K562 (cell line): Measurements from ENCODE around the gene CD46. TPM values are rescaled to one million over a fixed set of nuclear protein-coding genes. Genes with fewer than 3 reads are reported as not detected.

Experiments
- BHLHE40 ChIP-seq: IDR thresholded peaks from 2 replicates; pipeline ENCODE4 v1.6.1; 2011; ENCODE audit warnings: low read length, improper control_type of control experiment
- E2F1 ChIP-seq: sonication (generic); formaldehyde crosslinking; IDR thresholded peaks from 2 replicates; pipeline ENCODE4 v1.8.1; 2023; ENCODE audit warnings: mild to moderate bottlenecking, missing genetic modification reagents, moderate library complexity
- FOS ChIP-seq: IDR thresholded peaks from 3 replicates; pipeline ENCODE4 v1.6.1; 2011; ENCODE audit not compliant: insufficient read length; ENCODE audit errors: extremely low read depth
- HDAC8 ChIP-seq: fragments of 450-650 bp; IDR thresholded peaks from 2 replicates; pipeline ENCODE4 v1.6.1; 2016; ENCODE audit warnings: mild to moderate bottlenecking, missing genetic modification characterization, moderate library complexity, missing compliant biosample characterization
- HEY1 ChIP-seq: fragments of 250-450 bp; sonication (Bioruptor Pico); IDR thresholded peaks from 2 replicates; pipeline ENCODE4 v1.5.0; 2020; ENCODE audit warnings: mild to moderate bottlenecking, moderate library complexity, borderline replicate concordance
- MIER1 ChIP-seq: fragments of 450-650 bp; IDR thresholded peaks from 2 replicates; pipeline ENCODE4 v1.6.1; 2016; ENCODE audit warnings: antibody characterized with exemption, mild to moderate bottlenecking, low read depth
- POLR2AphosphoS5 ChIP-seq: IDR thresholded peaks from 2 replicates; pipeline ENCODE4 v1.6.1; 2011; ENCODE audit warnings: mild to moderate bottlenecking, low read depth, low read length, moderate library complexity; ENCODE audit not compliant: control insufficient read depth, insufficient read depth
- PRPF4 ChIP-seq: fragments of 200-400 bp; formaldehyde crosslinking; IDR thresholded peaks from one replicate; pipeline ENCODE4 v1.6.1; 2017; ENCODE audit warnings: low read length, low read depth, mild to moderate bottlenecking; ENCODE audit not compliant: insufficient read depth, poor library complexity, severe bottlenecking
- SAFB2 ChIP-seq: fragments of 200-400 bp; formaldehyde crosslinking; IDR thresholded peaks from 2 replicates; pipeline ENCODE4 v1.6.1; 2018; ENCODE audit warnings: borderline replicate concordance, low read length, low read depth, moderate library complexity; ENCODE audit not compliant: severe bottlenecking
- SMAD4 ChIP-seq: fragments of 250-450 bp; sonication (Bioruptor Pico); conservative IDR thresholded peaks from 2 replicates; pipeline ENCODE4 v1.8.0; 2021; ENCODE audit warnings: inconsistent platforms, mild to moderate bottlenecking, moderate library complexity
- SMARCA4 ChIP-seq: fragments of 450-650 bp; IDR thresholded peaks from 2 replicates; pipeline ENCODE4 v1.6.1; 2016
- TGIF2 ChIP-seq: sonication (generic); formaldehyde crosslinking; IDR thresholded peaks from 2 replicates; pipeline ENCODE4 v1.8.1; 2022; ENCODE audit warnings: mild to moderate bottlenecking, missing genetic modification reagents, moderate library complexity
- ZBTB12 ChIP-seq: fragments of 250-450 bp; sonication (Bioruptor Pico); IDR thresholded peaks from 2 replicates; pipeline ENCODE4 v1.4.0; 2020
- ZNF143 ChIP-seq: sonication (generic); formaldehyde crosslinking; IDR thresholded peaks from 2 replicates; pipeline ENCODE4 v1.9.0; 2022; ENCODE audit warnings: mild to moderate bottlenecking, missing genetic modification reagents
- polyA plus RNA-seq, 8 experiments: library from polyadenylated mRNA; depleted of rRNA in 4 of 8; stranded (reverse) in 5 of 8; unstranded in 3 of 8; fragments of >200 nt; fragmentation: Nextera tagmentation in 2 of 8; fragmentation: Illumina TruSeq in 1 of 8; extraction: Ambion mirVana in 2 of 8; extraction: Trizol in 1 of 8; gene quantifications; 2 replicates each; pipeline versions ENCODE4 v1.2.1 to v1.2.3, GENCODE V29; 2011 to 2014; ENCODE audit warnings: inconsistent platforms in 1 of 8, missing spikeins in 1 of 8
- total RNA-seq, 7 experiments: library from RNA; depleted of rRNA in 6 of 7; stranded (reverse); fragments of >200 nt in 6 of 7; fragmentation: Illumina TruSeq in 2 of 7; extraction: Trizol in 2 of 7; gene quantifications; 2 replicates each; pipeline versions ENCODE4 v1.2.1 to v1.2.3, GENCODE V29; 2011 to 2021; ENCODE audit warnings: low replicate concordance in 1 of 7
- TF ChIP-seq, protein P1 (sequence below): sonication (generic); formaldehyde crosslinking; IDR thresholded peaks from 2 replicates; pipeline ENCODE4 v1.8.1; 2023; ENCODE audit warnings: missing genetic modification reagents, mild to moderate bottlenecking, borderline replicate concordance
- TF ChIP-seq, protein P2 (sequence below): IDR thresholded peaks from 2 replicates; pipeline ENCODE4 v1.6.1; 2012; ENCODE audit warnings: low read depth, low read length, improper control_type of control experiment, borderline replicate concordance
- TF ChIP-seq, protein P3 (sequence below): fragments of 250-450 bp; sonication (Bioruptor Pico); IDR thresholded peaks from 2 replicates; pipeline ENCODE4 v1.5.0; 2021

CD46 gene
- total and polyA plus RNA-seq, 9 of the 15 experiments (the other 6 are each of a cell fraction or from before 2014, with no cell fraction given): 87.9 to 374 (median 156) TPM

GRCh38 chr1:207828485-207829158, 76.8 kb downstream of the CD46 start (continued):
- no peak for TF ChIP-seq PRPF4
- no peak for TF ChIP-seq ZBTB12 (CRISPR knock-in tag)
- TF ChIP-seq POLR2AphosphoS5: no peak
- TF ChIP-seq BHLHE40: peak; percentile 52; the same call in 1 of the 2 replicates
- TF ChIP-seq HDAC8 (tag): no peak
- TF ChIP-seq, protein P1, sequence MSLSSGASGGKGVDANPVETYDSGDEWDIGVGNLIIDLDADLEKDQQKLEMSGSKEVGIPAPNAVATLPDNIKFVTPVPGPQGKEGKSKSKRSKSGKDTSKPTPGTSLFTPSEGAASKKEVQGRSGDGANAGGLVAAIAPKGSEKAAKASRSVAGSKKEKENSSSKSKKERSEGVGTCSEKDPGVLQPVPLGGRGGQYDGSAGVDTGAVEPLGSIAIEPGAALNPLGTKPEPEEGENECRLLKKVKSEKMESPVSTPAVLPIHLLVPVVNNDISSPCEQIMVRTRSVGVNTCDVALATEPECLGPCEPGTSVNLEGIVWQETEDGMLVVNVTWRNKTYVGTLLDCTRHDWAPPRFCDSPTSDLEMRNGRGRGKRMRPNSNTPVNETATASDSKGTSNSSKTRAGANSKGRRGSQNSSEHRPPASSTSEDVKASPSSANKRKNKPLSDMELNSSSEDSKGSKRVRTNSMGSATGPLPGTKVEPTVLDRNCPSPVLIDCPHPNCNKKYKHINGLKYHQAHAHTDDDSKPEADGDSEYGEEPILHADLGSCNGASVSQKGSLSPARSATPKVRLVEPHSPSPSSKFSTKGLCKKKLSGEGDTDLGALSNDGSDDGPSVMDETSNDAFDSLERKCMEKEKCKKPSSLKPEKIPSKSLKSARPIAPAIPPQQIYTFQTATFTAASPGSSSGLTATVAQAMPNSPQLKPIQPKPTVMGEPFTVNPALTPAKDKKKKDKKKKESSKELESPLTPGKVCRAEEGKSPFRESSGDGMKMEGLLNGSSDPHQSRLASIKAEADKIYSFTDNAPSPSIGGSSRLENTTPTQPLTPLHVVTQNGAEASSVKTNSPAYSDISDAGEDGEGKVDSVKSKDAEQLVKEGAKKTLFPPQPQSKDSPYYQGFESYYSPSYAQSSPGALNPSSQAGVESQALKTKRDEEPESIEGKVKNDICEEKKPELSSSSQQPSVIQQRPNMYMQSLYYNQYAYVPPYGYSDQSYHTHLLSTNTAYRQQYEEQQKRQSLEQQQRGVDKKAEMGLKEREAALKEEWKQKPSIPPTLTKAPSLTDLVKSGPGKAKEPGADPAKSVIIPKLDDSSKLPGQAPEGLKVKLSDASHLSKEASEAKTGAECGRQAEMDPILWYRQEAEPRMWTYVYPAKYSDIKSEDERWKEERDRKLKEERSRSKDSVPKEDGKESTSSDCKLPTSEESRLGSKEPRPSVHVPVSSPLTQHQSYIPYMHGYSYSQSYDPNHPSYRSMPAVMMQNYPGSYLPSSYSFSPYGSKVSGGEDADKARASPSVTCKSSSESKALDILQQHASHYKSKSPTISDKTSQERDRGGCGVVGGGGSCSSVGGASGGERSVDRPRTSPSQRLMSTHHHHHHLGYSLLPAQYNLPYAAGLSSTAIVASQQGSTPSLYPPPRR (CRISPR knock-in tag): no peak
- no peak for TF ChIP-seq FOS
- TF ChIP-seq, protein P2, sequence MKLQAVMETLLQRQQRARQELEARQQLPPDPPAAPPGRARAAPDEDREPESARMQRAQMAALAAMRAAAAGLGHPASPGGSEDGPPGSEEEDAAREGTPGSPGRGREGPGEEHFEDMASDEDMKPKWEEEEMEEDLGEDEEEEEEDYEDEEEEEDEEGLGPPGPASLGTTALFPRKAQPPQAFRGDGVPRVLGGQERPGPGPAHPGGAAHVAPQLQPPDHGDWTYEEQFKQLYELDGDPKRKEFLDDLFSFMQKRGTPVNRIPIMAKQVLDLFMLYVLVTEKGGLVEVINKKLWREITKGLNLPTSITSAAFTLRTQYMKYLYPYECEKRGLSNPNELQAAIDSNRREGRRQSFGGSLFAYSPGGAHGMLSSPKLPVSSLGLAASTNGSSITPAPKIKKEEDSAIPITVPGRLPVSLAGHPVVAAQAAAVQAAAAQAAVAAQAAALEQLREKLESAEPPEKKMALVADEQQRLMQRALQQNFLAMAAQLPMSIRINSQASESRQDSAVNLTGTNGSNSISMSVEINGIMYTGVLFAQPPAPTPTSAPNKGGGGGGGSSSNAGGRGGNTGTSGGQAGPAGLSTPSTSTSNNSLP: no peak
- TF ChIP-seq MIER1: no peak; the same call in 1 of the 2 replicates
- no peak for TF ChIP-seq E2F1
- TF ChIP-seq ZNF143 (CRISPR knock-in tag): no peak
- TF ChIP-seq TGIF2 (CRISPR knock-in tag): 0 out of 2 replicates have a peak, but pooled peaks have one; percentile 54
- TF ChIP-seq, protein P3, sequence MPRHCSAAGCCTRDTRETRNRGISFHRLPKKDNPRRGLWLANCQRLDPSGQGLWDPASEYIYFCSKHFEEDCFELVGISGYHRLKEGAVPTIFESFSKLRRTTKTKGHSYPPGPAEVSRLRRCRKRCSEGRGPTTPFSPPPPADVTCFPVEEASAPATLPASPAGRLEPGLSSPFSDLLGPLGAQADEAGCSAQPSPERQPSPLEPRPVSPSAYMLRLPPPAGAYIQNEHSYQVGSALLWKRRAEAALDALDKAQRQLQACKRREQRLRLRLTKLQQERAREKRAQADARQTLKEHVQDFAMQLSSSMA: no peak
- no peak for TF ChIP-seq SAFB2
- no peak for TF ChIP-seq HEY1
- peak; percentile 62; the same call in 1 of the 2 replicates for TF ChIP-seq SMARCA4
- no peak for TF ChIP-seq SMAD4 (CRISPR knock-in tag)
